Measurements from ENCODE around the gene BCL11A.

The BCL11A gene

GRCh38 chr2:60509066-60509465, 44.4 kb downstream of the BCL11A start:
- TF ChIP-seq POLR2AphosphoS5 (IDR thresholded peaks at IDR 0.05; ENCODE audit: borderline replicate concordance, low read depth, low read length) = no peak
- no peak for TF ChIP-seq EZH2 (IDR thresholded peaks at IDR 0.05)
- TF ChIP-seq FOXP2 (optimal IDR thresholded peaks at IDR 0.05; ENCODE audit: control extremely low read depth, extremely low read length, insufficient read depth) = no peak
- Histone ChIP-seq H3K9ac (ENCODE audit: insufficient read length) (no peak overlapping the region), H3K36me3 (ENCODE audit: insufficient read depth, low read length) (no peaks in the 10 kb centered on the region), H3K9me3 (ENCODE audit: low read depth, low read length) (no peaks in the 10 kb centered on the region), H3K27ac (no peak overlapping the region), H3K4me3 (no peak overlapping the region)
- no peak for DNase-seq (ENCODE audit: low read depth, low spot score)

- H3K36me3 ChIP-seq (ENCODE audit: insufficient read depth, low read length) = no peaks in the 10 kb centered on the region
- no peak overlapping the region for H3K9ac ChIP-seq (ENCODE audit: insufficient read length)
- H3K4me3 ChIP-seq = no peak overlapping the region
Measured at GRCh38 chr2:60508339-60508917, 45.0 kb downstream of the BCL11A start.

GRCh38 chr2:60507211-60507965, 46.1 kb downstream of the BCL11A start:
- Histone ChIP-seq H3K4me3 (no peak overlapping the region), H3K9ac (ENCODE audit: insufficient read length) (no peak overlapping the region), H3K36me3 (ENCODE audit: insufficient read depth, low read length) (no peaks in the 10 kb centered on the region), H3K27ac (no peak overlapping the region), H3K9me3 (ENCODE audit: low read depth, low read length) (no peaks in the 10 kb centered on the region)
- no peak for TF ChIP-seq FOXP2 (optimal IDR thresholded peaks at IDR 0.05; ENCODE audit: control extremely low read depth, extremely low read length, insufficient read depth)
- TF ChIP-seq EZH2 (IDR thresholded peaks at IDR 0.05) = no peak
- no peak for TF ChIP-seq POLR2AphosphoS5 (IDR thresholded peaks at IDR 0.05; ENCODE audit: borderline replicate concordance, low read depth, low read length)
- no peak for DNase-seq (ENCODE audit: low read depth, low spot score)

More at GRCh38 chr2:60508339-60508917, 45.0 kb downstream of the BCL11A start:
- Histone ChIP-seq H3K9me3 (ENCODE audit: low read depth, low read length) (no peaks in the 10 kb centered on the region), H3K27ac (no peak overlapping the region)
- no peak for TF ChIP-seq POLR2AphosphoS5 (IDR thresholded peaks at IDR 0.05; ENCODE audit: borderline replicate concordance, low read depth, low read length)
- no peak for TF ChIP-seq FOXP2 (optimal IDR thresholded peaks at IDR 0.05; ENCODE audit: control extremely low read depth, extremely low read length, insufficient read depth)
- no peak for TF ChIP-seq EZH2 (IDR thresholded peaks at IDR 0.05)
- DNase-seq (ENCODE audit: low read depth, low spot score) = no peak

GRCh38 chr2:60505880-60506260, 47.6 kb downstream of the BCL11A start:
- Histone ChIP-seq H3K27ac (no peak overlapping the region), H3K9ac (ENCODE audit: insufficient read length) (no peak overlapping the region), H3K9me3 (ENCODE audit: low read depth, low read length) (no peaks in the 10 kb centered on the region), H3K36me3 (ENCODE audit: insufficient read depth, low read length) (no peaks in the 10 kb centered on the region), H3K4me3 (no peak overlapping the region)
- no peak for DNase-seq (ENCODE audit: low read depth, low spot score)
- no peak for TF ChIP-seq FOXP2 (optimal IDR thresholded peaks at IDR 0.05; ENCODE audit: control extremely low read depth, extremely low read length, insufficient read depth)
- TF ChIP-seq POLR2AphosphoS5 (IDR thresholded peaks at IDR 0.05; ENCODE audit: borderline replicate concordance, low read depth, low read length) = no peak
- no peak for TF ChIP-seq EZH2 (IDR thresholded peaks at IDR 0.05)

GRCh38 chr2:60505240-60505879, 48.1 kb downstream of the BCL11A start:
- Histone ChIP-seq H3K27ac (no peak overlapping the region), H3K4me3 (no peak overlapping the region), H3K9me3 (ENCODE audit: low read depth, low read length) (no peaks in the 10 kb centered on the region), H3K9ac (ENCODE audit: insufficient read length) (no peak overlapping the region), H3K36me3 (ENCODE audit: insufficient read depth, low read length) (no peaks in the 10 kb centered on the region)
- no peak for TF ChIP-seq EZH2 (IDR thresholded peaks at IDR 0.05)
- TF ChIP-seq POLR2AphosphoS5 (IDR thresholded peaks at IDR 0.05; ENCODE audit: borderline replicate concordance, low read depth, low read length) = no peak
- no peak for TF ChIP-seq FOXP2 (optimal IDR thresholded peaks at IDR 0.05; ENCODE audit: control extremely low read depth, extremely low read length, insufficient read depth)
- DNase-seq (ENCODE audit: low read depth, low spot score) = no peak

- H3K9ac ChIP-seq (ENCODE audit: insufficient read length) = no peak overlapping the region
- H3K4me3 ChIP-seq = no peak overlapping the region
- H3K27ac ChIP-seq = no peak overlapping the region
- no peak for DNase-seq (ENCODE audit: low read depth, low spot score)
- H3K36me3 ChIP-seq (ENCODE audit: insufficient read depth, low read length) = no peaks in the 10 kb centered on the region
- TF ChIP-seq FOXP2 (optimal IDR thresholded peaks at IDR 0.05; ENCODE audit: control extremely low read depth, extremely low read length, insufficient read depth) (no peak), EZH2 (IDR thresholded peaks at IDR 0.05) (no peak), POLR2AphosphoS5 (IDR thresholded peaks at IDR 0.05; ENCODE audit: borderline replicate concordance, low read depth, low read length) (no peak)
- no peaks in the 10 kb centered on the region for H3K9me3 ChIP-seq (ENCODE audit: low read depth, low read length)
Measured at GRCh38 chr2:60504049-60504448, 49.4 kb downstream of the BCL11A start.

GRCh38 chr2:60502144-60502543, 51.3 kb downstream of the BCL11A start:
- no peak overlapping the region for H3K27ac ChIP-seq
- no peak overlapping the region for H3K4me3 ChIP-seq
- no peak for TF ChIP-seq POLR2AphosphoS5 (IDR thresholded peaks at IDR 0.05; ENCODE audit: borderline replicate concordance, low read depth, low read length)
- TF ChIP-seq EZH2 (IDR thresholded peaks at IDR 0.05) = no peak
- no peak for TF ChIP-seq FOXP2 (optimal IDR thresholded peaks at IDR 0.05; ENCODE audit: control extremely low read depth, extremely low read length, insufficient read depth)
- DNase-seq (ENCODE audit: low read depth, low spot score) = no peak
- H3K36me3 ChIP-seq (ENCODE audit: insufficient read depth, low read length) = no peaks in the 10 kb centered on the region
- H3K9ac ChIP-seq (ENCODE audit: insufficient read length) = no peak overlapping the region
- H3K9me3 ChIP-seq (ENCODE audit: low read depth, low read length) = no peaks in the 10 kb centered on the region

GRCh38 chr2:60500861-60501260, 52.6 kb downstream of the BCL11A start:
- H3K9ac ChIP-seq (ENCODE audit: insufficient read length) = no peak overlapping the region
- no peaks in the 10 kb centered on the region for H3K9me3 ChIP-seq (ENCODE audit: low read depth, low read length)
- no peak overlapping the region for H3K27ac ChIP-seq
- no peak for TF ChIP-seq FOXP2 (optimal IDR thresholded peaks at IDR 0.05; ENCODE audit: control extremely low read depth, extremely low read length, insufficient read depth)
- no peak for TF ChIP-seq POLR2AphosphoS5 (IDR thresholded peaks at IDR 0.05; ENCODE audit: borderline replicate concordance, low read depth, low read length)
- TF ChIP-seq EZH2 (IDR thresholded peaks at IDR 0.05) = no peak
- no peak overlapping the region for H3K4me3 ChIP-seq
- no peak for DNase-seq (ENCODE audit: low read depth, low spot score)
- H3K36me3 ChIP-seq (ENCODE audit: insufficient read depth, low read length) = no peaks in the 10 kb centered on the region

Data from SK-N-MC (cell line).